ENCODE results near the gene FPR1. TPM values are rescaled to one million over a fixed set of nuclear protein-coding genes. Genes with fewer than 3 reads are reported as not detected.

FPR1 gene
- total RNA-seq, 1 experiment from 2014 or later, result not detected

GRCh38 chr19:51737389-51737788 is 14.3 kb downstream of the FPR1 start:
- no peak overlapping the region for H3K4me3 ChIP-seq (ENCODE audit: insufficient read depth, low read depth, low read length)
- no peaks in the 10 kb centered on the region for H3K27me3 ChIP-seq (ENCODE audit: control insufficient read depth, insufficient read depth, low read length)
- H3K36me3 ChIP-seq (replicated peaks; ENCODE audit: control insufficient read depth, insufficient read depth, low read length), result no peaks in the 10 kb centered on the region
- no peak for DNase-seq

- no peak for DNase-seq
- no peaks in the 10 kb centered on the region for H3K36me3 ChIP-seq (replicated peaks; ENCODE audit: control insufficient read depth, insufficient read depth, low read length)
- no peaks in the 10 kb centered on the region for H3K27me3 ChIP-seq (ENCODE audit: control insufficient read depth, insufficient read depth, low read length)
- H3K4me3 ChIP-seq (ENCODE audit: insufficient read depth, low read depth, low read length), result no peak overlapping the region
Measured at GRCh38 chr19:51735759-51736449, 15.8 kb downstream of the FPR1 start.

- Histone ChIP-seq H3K27me3 (ENCODE audit: control insufficient read depth, insufficient read depth, low read length) (no peaks in the 10 kb centered on the region), H3K36me3 (replicated peaks; ENCODE audit: control insufficient read depth, insufficient read depth, low read length) (no peaks in the 10 kb centered on the region), H3K4me3 (ENCODE audit: insufficient read depth, low read depth, low read length) (no peak overlapping the region)
- no peak for DNase-seq
Measured at GRCh38 chr19:51733742-51734522, 17.7 kb downstream of the FPR1 start.

- no peaks in the 10 kb centered on the region; the same call in 1 of the 2 replicates for H3K27me3 ChIP-seq (ENCODE audit: control insufficient read depth, insufficient read depth, low read length)
- no peak for DNase-seq
- H3K36me3 ChIP-seq (replicated peaks; ENCODE audit: control insufficient read depth, insufficient read depth, low read length), result no peaks in the 10 kb centered on the region
- no peak overlapping the region for H3K4me3 ChIP-seq (ENCODE audit: insufficient read depth, low read depth, low read length)
Measured at GRCh38 chr19:51729781-51730180, 21.9 kb downstream of the FPR1 start.

- Histone ChIP-seq H3K4me3 (ENCODE audit: insufficient read depth, low read depth, low read length) (no peak overlapping the region), H3K36me3 (replicated peaks; ENCODE audit: control insufficient read depth, insufficient read depth, low read length) (no peaks in the 10 kb centered on the region), H3K27me3 (ENCODE audit: control insufficient read depth, insufficient read depth, low read length) (no peaks in the 10 kb centered on the region; the same call in 1 of the 2 replicates)
- no peak for DNase-seq
Measured at GRCh38 chr19:51727349-51727880, 24.3 kb downstream of the FPR1 start.

GRCh38 chr19:51726049-51726448 is 25.6 kb downstream of the FPR1 start:
- no peak for DNase-seq
- Histone ChIP-seq H3K36me3 (replicated peaks; ENCODE audit: control insufficient read depth, insufficient read depth, low read length) (no peaks in the 10 kb centered on the region), H3K4me3 (ENCODE audit: insufficient read depth, low read depth, low read length) (no peak overlapping the region), H3K27me3 (ENCODE audit: control insufficient read depth, insufficient read depth, low read length) (peaks cover 4% of the 10 kb centered on the region; the same call in 1 of the 2 replicates)

GRCh38 chr19:51724543-51724942 is 27.1 kb downstream of the FPR1 start:
- no peak overlapping the region for H3K4me3 ChIP-seq (ENCODE audit: insufficient read depth, low read depth, low read length)
- no peak for DNase-seq
- peaks cover 13% of the 10 kb centered on the region for H3K27me3 ChIP-seq (ENCODE audit: control insufficient read depth, insufficient read depth, low read length)
- no peaks in the 10 kb centered on the region for H3K36me3 ChIP-seq (replicated peaks; ENCODE audit: control insufficient read depth, insufficient read depth, low read length)

GRCh38 chr19:51722492-51722891 is 29.2 kb downstream of the FPR1 start:
- DNase-seq, result no peak

GRCh38 chr19:51721905-51722304 is 29.8 kb downstream of the FPR1 start:
- Histone ChIP-seq H3K27me3 (ENCODE audit: control insufficient read depth, insufficient read depth, low read length) (peaks cover 29% of the 10 kb centered on the region), H3K36me3 (replicated peaks; ENCODE audit: control insufficient read depth, insufficient read depth, low read length) (no peaks in the 10 kb centered on the region), H3K4me3 (ENCODE audit: insufficient read depth, low read depth, low read length) (no peak overlapping the region)
- DNase-seq, result no peak

More at GRCh38 chr19:51722492-51722891, 29.2 kb downstream of the FPR1 start:
- Histone ChIP-seq H3K36me3 (replicated peaks; ENCODE audit: control insufficient read depth, insufficient read depth, low read length) (no peaks in the 10 kb centered on the region), H3K27me3 (ENCODE audit: control insufficient read depth, insufficient read depth, low read length) (peaks cover 29% of the 10 kb centered on the region), H3K4me3 (ENCODE audit: insufficient read depth, low read depth, low read length) (no peak overlapping the region)

- peak; percentile 72 for DNase-seq
- Histone ChIP-seq H3K4me3 (ENCODE audit: insufficient read depth, low read depth, low read length) (peak overlapping the region; percentile 51), H3K27me3 (ENCODE audit: control insufficient read depth, insufficient read depth, low read length) (peaks cover 29% of the 10 kb centered on the region), H3K36me3 (replicated peaks; ENCODE audit: control insufficient read depth, insufficient read depth, low read length) (no peaks in the 10 kb centered on the region)
Measured at GRCh38 chr19:51719251-51719988, 32.3 kb downstream of the FPR1 start.

GRCh38 chr19:51716925-51717324 is 34.8 kb downstream of the FPR1 start:
- no peak for DNase-seq
- peaks cover 28% of the 10 kb centered on the region for H3K27me3 ChIP-seq (ENCODE audit: control insufficient read depth, insufficient read depth, low read length)

GRCh38 chr19:51715850-51716249 is 35.8 kb downstream of the FPR1 start:
- H3K27me3 ChIP-seq (ENCODE audit: control insufficient read depth, insufficient read depth, low read length), result peaks cover 23% of the 10 kb centered on the region
- H3K36me3 ChIP-seq (replicated peaks; ENCODE audit: control insufficient read depth, insufficient read depth, low read length), result no peaks in the 10 kb centered on the region
- DNase-seq, result no peak
- H3K4me3 ChIP-seq (ENCODE audit: insufficient read depth, low read depth, low read length), result no peak overlapping the region

More at GRCh38 chr19:51716925-51717324, 34.8 kb downstream of the FPR1 start:
- Histone ChIP-seq H3K4me3 (ENCODE audit: insufficient read depth, low read depth, low read length) (no peak overlapping the region), H3K36me3 (replicated peaks; ENCODE audit: control insufficient read depth, insufficient read depth, low read length) (no peaks in the 10 kb centered on the region)

GRCh38 chr19:51714848-51715247 is 36.8 kb downstream of the FPR1 start:
- Histone ChIP-seq H3K4me3 (ENCODE audit: insufficient read depth, low read depth, low read length) (no peak overlapping the region), H3K36me3 (replicated peaks; ENCODE audit: control insufficient read depth, insufficient read depth, low read length) (no peaks in the 10 kb centered on the region), H3K27me3 (ENCODE audit: control insufficient read depth, insufficient read depth, low read length) (peaks cover 19% of the 10 kb centered on the region)
- no peak for DNase-seq
